DND-41 (cell line): ENCODE data around the gene KCND3.

ENCODE experiments used
- CTCF ChIP-seq: IDR thresholded peaks from 2 replicates; pipeline ENCODE4 v1.5.1; 2012; ENCODE audit warnings: borderline replicate concordance, low read length, moderate library complexity, mild to moderate bottlenecking; ENCODE audit not compliant: poor library complexity, severe bottlenecking; ENCODE audit errors: extremely low read depth
- EZH2 ChIP-seq: IDR thresholded peaks from 3 replicates; pipeline ENCODE4 v1.6.1; 2012; ENCODE audit warnings: borderline replicate concordance, low read depth, mild to moderate bottlenecking, moderate library complexity, low read length, inconsistent platforms; ENCODE audit not compliant: severe bottlenecking

- TF ChIP-seq CTCF (no peak), EZH2 (no peak)
Measured at GRCh38 chr1:111904478-111905218, 84.8 kb downstream of the KCND3 start.
